Gastrocnemius medialis (tissue), 4 donors: Measurements from ENCODE around the gene OXNAD1.

Experiments
- POLR2A ChIP-seq, 2 donors: fragments of 450-650 bp; IDR thresholded peaks; one replicate each; pipeline ENCODE4 v1.6.1; 2017; ENCODE audit warnings: antibody characterized with exemption in 2 of 2, mild to moderate bottlenecking in 2 of 2, moderate library complexity in 2 of 2
- TF ChIP-seq, protein P1 (sequence below), 5 experiments: fragments of 450-650 bp in 3 of 5; fragments of 200-600 bp in 2 of 5; sonication (generic) in 2 of 5; IDR thresholded peaks in 4 of 5; conservative IDR thresholded peaks in 1 of 5; 1 replicate in 4 of 5; 2 replicates in 1 of 5; pipeline ENCODE4 v1.5.1; 2016 to 2019; ENCODE audit warnings: antibody characterized with exemption in 5 of 5, mild to moderate bottlenecking in 3 of 5, moderate library complexity in 3 of 5

DNA sequence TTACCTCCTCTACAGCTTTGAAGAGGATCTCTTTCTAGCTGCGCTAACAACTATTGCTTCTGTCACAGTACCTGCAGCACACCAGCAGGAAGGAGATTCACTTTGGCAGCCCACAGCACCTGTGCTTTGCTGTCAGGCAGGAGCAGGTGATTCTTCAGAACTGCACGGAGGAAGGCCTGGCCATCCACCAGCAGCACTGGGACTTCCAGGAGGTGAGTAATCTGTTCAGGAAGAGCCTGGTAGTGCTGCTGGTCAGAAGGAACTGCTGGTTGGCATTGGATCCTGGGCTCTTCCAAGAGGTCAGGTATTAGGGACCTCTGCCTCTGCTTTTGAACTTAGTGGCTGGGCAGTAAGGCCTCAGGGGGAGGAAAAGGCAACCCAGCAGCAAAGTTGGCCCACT lies 42.5 kb upstream of the OXNAD1 start:
- TF ChIP-seq, protein P1, sequence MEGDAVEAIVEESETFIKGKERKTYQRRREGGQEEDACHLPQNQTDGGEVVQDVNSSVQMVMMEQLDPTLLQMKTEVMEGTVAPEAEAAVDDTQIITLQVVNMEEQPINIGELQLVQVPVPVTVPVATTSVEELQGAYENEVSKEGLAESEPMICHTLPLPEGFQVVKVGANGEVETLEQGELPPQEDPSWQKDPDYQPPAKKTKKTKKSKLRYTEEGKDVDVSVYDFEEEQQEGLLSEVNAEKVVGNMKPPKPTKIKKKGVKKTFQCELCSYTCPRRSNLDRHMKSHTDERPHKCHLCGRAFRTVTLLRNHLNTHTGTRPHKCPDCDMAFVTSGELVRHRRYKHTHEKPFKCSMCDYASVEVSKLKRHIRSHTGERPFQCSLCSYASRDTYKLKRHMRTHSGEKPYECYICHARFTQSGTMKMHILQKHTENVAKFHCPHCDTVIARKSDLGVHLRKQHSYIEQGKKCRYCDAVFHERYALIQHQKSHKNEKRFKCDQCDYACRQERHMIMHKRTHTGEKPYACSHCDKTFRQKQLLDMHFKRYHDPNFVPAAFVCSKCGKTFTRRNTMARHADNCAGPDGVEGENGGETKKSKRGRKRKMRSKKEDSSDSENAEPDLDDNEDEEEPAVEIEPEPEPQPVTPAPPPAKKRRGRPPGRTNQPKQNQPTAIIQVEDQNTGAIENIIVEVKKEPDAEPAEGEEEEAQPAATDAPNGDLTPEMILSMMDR (IDR thresholded peaks at IDR 0.05 in 4 of 5, conservative IDR thresholded peaks at IDR 0.05 in 1 of 5) = no peak
- TF ChIP-seq POLR2A (IDR thresholded peaks at IDR 0.05) = no peak
